HEK293 (cell line): ENCODE data around the gene ANKRD9.

Source experiments
- ZNF114 ChIP-seq: fragments of 450-650 bp; formaldehyde crosslinking; IDR thresholded peaks from 2 replicates; pipeline ENCODE4 v1.5.0; 2017; ENCODE audit warnings: missing biosample characterization, missing genetic modification characterization
- TF ChIP-seq, protein P1 (sequence below): fragments of 450-650 bp; formaldehyde crosslinking; IDR thresholded peaks from 2 replicates; pipeline ENCODE4 v1.5.1; 2016; ENCODE audit warnings: missing biosample characterization, missing genetic modification characterization
- TF ChIP-seq, protein P2 (sequence below): fragments of 450-650 bp; formaldehyde crosslinking; IDR thresholded peaks from 2 replicates; pipeline ENCODE4 v1.5.1; 2016; ENCODE audit warnings: missing biosample characterization, missing genetic modification characterization

DNA sequence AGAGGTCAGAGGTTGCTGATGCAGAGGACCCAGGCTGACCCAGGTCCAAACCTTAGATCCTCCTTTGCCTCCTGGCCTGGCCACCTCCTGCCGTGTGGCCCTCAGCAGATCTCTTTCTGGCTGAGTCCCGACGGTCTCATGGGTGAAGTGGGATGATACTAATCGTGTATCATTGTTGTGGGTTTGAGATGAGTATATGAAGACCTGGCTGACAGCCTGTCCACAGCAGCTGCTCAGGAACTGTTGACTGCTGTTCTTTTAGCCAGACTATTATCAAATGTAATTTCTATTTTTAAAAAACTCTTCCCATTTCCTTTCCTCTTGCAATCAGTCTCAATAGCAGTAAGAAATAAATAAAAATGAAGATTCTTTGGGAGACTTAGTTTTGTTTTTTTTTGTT lies 45.6 kb downstream of the ANKRD9 start:
- TF ChIP-seq, protein P1, sequence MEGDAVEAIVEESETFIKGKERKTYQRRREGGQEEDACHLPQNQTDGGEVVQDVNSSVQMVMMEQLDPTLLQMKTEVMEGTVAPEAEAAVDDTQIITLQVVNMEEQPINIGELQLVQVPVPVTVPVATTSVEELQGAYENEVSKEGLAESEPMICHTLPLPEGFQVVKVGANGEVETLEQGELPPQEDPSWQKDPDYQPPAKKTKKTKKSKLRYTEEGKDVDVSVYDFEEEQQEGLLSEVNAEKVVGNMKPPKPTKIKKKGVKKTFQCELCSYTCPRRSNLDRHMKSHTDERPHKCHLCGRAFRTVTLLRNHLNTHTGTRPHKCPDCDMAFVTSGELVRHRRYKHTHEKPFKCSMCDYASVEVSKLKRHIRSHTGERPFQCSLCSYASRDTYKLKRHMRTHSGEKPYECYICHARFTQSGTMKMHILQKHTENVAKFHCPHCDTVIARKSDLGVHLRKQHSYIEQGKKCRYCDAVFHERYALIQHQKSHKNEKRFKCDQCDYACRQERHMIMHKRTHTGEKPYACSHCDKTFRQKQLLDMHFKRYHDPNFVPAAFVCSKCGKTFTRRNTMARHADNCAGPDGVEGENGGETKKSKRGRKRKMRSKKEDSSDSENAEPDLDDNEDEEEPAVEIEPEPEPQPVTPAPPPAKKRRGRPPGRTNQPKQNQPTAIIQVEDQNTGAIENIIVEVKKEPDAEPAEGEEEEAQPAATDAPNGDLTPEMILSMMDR (tag by site-specific recombination): no peak
- no peak for TF ChIP-seq ZNF114 (tag by site-specific recombination)
- TF ChIP-seq, protein P2, sequence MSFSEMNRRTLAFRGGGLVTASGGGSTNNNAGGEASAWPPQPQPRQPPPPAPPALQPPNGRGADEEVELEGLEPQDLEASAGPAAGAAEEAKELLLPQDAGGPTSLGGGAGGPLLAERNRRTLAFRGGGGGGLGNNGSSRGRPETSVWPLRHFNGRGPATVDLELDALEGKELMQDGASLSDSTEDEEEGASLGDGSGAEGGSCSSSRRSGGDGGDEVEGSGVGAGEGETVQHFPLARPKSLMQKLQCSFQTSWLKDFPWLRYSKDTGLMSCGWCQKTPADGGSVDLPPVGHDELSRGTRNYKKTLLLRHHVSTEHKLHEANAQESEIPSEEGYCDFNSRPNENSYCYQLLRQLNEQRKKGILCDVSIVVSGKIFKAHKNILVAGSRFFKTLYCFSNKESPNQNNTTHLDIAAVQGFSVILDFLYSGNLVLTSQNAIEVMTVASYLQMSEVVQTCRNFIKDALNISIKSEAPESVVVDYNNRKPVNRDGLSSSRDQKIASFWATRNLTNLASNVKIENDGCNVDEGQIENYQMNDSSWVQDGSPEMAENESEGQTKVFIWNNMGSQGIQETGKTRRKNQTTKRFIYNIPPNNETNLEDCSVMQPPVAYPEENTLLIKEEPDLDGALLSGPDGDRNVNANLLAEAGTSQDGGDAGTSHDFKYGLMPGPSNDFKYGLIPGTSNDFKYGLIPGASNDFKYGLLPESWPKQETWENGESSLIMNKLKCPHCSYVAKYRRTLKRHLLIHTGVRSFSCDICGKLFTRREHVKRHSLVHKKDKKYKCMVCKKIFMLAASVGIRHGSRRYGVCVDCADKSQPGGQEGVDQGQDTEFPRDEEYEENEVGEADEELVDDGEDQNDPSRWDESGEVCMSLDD (tag by site-specific recombination): no peak
